LNCaP clone FGC (cell line): ENCODE data around the gene GNB2.

ENCODE experiments used
- DNase-seq: peaks from one replicate; pipeline ENCODE4 v3.0.0-alpha.2; 2011; ENCODE audit warnings: low read depth
- H3K4me3 ChIP-seq: 2 replicates; pipeline ENCODE4 v1.5.1; 2011; ENCODE audit warnings: mild to moderate bottlenecking, low read depth, low read length, control low read depth
- TF ChIP-seq, protein P1 (sequence below): IDR thresholded peaks from 2 replicates; pipeline ENCODE4 v1.5.1; 2012; ENCODE audit warnings: mild to moderate bottlenecking; ENCODE audit not compliant: control insufficient read depth, insufficient read depth; ENCODE audit errors: extremely low read depth

The GNB2 gene

DNA sequence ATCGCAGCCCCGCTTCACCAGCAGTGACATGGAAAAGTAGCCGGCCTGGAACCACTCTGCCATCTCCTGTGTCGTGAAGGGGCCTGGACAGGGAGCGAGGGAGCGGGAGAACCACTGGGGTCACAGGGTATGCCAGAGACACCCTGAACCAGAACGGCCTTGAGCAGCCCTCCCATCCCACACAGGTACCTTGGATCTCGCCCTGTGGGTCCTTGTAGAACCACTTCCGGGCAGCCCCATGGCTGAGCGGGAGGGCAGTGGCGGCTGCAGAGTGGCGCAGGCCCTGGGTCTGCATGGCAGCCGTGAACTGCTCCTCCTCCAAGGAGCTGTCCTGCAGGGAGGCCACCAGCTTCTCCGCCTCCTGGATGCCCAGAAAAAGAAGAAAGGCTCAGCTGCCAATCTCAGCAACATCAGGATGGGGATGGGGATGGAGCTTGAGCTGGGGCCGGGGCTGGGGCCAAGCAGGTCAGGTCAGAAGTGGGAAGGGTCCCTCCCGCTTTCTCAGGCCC, 11.0 kb downstream of the GNB2 start:
- TF ChIP-seq, protein P1, sequence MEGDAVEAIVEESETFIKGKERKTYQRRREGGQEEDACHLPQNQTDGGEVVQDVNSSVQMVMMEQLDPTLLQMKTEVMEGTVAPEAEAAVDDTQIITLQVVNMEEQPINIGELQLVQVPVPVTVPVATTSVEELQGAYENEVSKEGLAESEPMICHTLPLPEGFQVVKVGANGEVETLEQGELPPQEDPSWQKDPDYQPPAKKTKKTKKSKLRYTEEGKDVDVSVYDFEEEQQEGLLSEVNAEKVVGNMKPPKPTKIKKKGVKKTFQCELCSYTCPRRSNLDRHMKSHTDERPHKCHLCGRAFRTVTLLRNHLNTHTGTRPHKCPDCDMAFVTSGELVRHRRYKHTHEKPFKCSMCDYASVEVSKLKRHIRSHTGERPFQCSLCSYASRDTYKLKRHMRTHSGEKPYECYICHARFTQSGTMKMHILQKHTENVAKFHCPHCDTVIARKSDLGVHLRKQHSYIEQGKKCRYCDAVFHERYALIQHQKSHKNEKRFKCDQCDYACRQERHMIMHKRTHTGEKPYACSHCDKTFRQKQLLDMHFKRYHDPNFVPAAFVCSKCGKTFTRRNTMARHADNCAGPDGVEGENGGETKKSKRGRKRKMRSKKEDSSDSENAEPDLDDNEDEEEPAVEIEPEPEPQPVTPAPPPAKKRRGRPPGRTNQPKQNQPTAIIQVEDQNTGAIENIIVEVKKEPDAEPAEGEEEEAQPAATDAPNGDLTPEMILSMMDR = no peak
- no peak overlapping the region for H3K4me3 ChIP-seq
- DNase-seq = no peak

DNA sequence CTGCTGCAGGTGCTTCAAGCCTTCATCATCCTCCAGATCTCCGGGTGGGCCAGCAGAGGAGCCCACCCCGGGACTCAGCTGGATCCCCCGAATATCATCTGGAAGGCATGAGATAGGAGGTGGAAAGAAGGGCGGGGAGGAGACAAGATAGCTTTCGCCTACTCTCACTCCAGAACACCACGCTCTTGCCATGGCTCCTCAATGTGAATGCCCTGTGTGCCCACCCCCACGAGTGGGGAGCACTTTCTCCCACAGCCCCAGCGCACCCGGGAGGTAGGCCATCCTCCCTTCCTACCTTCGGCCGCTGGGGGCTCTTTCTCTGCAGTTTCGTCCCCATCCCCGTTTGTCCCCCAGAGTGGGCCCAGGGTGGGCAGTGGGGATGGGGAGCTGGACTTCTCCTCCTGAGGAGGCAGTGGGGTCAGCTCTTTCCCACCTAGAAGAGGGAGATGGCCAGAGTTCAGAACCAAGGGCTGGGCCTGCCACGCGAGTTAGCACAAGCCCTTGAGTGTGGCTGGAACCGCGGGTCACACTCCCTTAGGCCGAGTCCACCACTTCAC, 11.6 kb downstream of the GNB2 start:
- DNase-seq = no peak
- H3K4me3 ChIP-seq = no peak overlapping the region
- TF ChIP-seq, protein P1 = no peak

DNA sequence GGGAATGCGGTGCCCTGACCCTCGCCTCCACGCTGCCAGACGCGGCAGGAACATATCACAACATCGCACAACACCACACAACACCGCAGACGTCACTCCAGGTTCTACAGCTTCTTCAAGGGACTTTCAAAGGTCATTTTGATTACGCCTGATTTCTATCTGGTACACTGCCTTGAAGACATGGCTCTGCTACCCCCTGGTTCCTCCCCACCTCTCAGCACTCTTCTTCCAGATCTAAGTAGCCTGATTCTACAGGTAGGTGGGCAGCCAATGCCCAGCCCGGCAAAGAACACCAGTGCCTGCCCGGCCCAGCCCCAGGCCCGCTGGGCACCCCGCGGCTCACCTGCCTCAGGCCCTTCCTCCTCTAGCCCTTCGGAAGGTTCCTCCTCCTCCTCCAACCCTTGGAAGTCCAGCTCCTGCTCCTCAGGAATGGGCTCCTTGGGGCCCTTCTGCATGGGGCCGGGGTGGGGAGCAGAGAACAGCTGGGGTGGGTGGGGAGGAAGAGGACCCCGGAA, 12.1 kb downstream of the GNB2 start:
- TF ChIP-seq, protein P1 = no peak
- H3K4me3 ChIP-seq = no peak overlapping the region
- no peak for DNase-seq

DNA sequence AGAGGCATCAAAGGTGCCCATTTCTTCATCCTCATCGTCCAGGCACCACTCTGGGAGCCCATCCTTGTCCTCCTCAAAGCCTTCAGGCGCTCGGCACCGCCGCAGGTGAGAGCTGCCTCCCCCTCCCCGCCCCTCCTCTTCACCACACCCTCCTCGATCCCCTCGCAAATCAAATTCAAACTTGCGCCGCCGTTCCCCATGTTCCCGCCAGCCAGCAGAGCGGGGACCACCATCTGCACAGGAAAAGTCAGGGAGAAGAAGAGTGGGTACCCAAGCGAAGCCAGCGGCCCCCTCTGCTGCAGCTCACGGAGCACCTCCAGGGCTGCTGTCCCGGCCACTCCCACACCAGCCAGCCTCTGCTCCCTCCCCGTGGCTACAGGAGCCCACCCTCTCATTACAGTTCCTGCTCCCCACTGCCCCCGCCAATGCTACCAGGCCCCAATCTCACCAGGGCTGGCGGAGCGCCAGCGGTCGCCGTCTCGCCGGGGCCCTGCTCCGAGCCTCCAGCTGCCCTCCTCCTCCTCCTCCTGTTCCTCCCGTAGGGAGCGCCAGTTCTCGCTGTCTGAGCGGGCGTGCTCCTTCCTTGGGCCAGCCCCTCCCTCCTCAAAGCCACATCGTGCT, 12.8 kb downstream of the GNB2 start:
- no peak for DNase-seq
- TF ChIP-seq, protein P1 = no peak
- no peak overlapping the region for H3K4me3 ChIP-seq

DNA sequence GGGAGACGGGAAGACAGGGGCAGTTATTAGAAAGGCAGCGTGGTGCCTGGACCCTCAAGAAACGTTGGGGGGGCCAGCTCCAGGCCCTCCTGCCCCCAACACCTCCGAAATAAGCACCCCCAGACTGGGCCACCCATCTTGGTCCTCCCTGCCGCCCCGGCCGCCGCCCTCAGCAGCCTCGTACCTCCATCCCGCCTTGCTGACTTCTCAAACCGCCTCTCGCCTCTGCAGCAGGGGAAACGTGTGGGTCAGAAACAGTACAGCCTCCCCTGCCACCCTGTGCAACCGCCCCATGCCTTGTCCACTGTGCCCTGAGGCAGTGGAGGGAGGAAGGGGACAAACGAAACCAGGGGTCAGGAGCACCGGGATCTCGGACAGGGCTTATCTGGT, 13.3 kb downstream of the GNB2 start:
- no peak overlapping the region for H3K4me3 ChIP-seq
- TF ChIP-seq, protein P1 = no peak
- DNase-seq = no peak

DNA sequence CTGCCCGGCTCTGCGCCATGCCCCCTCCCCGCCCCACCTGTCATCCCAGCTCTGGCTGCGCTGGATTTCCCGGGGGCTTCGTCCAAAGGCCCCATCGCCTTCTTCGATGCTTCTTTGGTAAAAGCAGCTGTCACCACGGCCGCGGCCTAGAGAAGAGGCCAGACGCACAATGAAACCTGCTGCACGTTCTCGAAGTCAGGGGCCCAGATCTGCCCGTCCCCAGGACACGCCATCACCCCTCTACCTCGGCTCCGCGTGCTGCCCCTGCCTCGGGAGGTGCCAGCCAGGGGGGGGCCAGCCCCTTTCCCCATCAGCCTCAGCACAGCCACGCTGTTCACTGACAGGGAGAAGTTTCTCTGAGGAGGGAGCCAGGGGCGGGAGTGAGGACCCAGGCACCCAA, 13.7 kb downstream of the GNB2 start:
- DNase-seq = no peak
- TF ChIP-seq, protein P1 = no peak
- H3K4me3 ChIP-seq = no peak overlapping the region
